GM18870 (cell line): ENCODE results near the gene FABP2.
A peak's percentile ranks its signal among the peaks of the same experiment; 100 is the strongest.
"Not testable (repeated sequence)": the region's sequence is repeated elsewhere in the genome, so short reads cannot be mapped to it uniquely, and the experiment has no call there.

Experiments
- ATAC-seq: cut with Tn5 transposase; IDR thresholded peaks from one replicate; pipeline ENCODE4 v1.9.1; 2021; ENCODE audit warnings: moderate library complexity; ENCODE audit not compliant: unreplicated experiment

FABP2 gene

DNA sequence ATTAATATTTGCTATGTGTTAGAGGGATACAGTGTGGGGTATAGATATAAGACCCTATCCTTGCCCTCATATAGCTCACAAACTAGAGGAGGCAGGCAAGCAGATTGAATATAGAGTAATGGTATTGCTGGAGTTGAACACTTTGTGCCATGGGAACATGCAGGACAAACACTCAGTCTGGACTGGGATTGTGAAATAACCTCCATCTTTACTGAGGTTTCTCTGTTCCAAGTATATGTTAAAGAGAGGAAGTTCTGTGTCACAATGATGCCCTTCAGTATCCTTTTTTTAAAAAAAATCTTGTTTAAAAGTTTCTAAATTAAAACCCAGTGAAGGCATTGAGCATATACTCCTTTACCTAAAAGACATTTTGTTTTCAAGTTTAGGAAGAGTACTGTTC lies 8.7 kb downstream of the FABP2 start:
- no peak for ATAC-seq

DNA sequence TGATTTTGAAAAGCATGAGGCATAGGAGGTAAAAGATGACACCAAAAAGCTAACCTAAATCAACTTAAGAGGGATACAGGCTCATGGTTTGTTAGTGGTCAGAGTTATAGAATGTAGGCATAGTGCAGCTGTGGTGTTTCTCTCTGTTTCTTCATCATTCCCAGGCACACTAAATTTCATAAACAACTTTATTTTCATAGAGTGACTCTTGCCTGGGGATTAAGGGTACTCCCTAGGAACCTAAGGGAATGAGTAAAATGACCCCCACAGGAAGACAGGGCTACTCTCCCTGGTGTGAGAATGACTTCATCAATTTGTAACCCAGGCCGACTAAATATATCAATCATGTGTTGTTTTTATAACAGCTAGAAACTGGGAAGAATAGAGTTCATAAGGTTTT lies 11.1 kb downstream of the FABP2 start:
- ATAC-seq, result no peak

DNA sequence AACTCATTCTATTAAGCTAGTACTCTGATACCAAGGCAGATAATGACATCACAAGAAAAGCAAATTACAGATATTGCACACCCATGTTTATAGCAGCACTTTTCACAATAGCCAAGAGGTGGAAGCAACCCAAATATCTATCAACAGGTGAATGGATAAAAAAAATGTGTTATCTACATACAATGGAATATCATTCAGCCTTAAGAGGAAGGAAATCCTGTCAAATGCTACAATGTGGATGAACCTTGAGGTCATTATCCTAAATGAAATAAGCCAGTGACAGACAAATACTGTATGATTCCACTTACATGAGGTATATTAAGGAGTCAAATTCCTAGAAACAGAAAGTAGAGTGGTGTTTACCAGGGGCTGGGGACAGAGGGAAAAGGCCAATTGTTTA lies 14.3 kb downstream of the FABP2 start:
- no peak for ATAC-seq

GRCh38 chr4:119304431-119304830 lies 17.5 kb downstream of the FABP2 start:
- ATAC-seq, result no peak

DNA sequence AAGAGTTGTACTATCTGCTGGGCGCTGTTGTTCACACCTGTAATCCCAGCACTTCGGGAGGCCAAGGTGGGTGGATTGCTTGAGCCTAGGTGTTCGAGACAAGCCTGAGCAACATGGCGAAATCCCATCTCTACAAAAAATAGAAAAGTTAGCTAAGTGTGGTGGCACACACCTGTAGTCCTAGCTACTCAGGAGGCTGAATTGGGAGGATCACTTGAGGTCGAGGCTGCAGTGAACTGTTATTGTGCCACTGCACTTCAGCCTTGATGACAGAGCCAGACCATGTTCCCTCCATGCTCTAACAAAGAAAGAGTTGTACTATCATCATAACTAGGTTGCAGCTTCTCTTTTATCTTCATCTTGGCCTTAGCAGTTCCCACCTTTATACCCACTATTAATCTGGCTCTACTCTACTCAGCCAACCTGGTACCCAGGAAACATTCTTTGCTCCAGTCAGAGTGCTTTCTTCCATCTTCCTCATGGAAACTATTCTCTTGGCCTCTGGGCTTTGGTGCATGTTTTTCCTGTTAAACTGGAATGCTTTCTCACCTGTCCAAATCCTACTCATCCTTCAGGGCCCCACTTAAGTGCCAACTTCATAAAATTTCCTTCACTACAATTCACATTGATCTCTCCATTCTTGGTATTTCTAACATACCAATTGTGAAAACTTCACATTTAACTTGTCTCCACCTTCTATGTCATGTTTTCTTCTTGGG lies 18.2 kb downstream of the FABP2 start:
- no peak for ATAC-seq

DNA sequence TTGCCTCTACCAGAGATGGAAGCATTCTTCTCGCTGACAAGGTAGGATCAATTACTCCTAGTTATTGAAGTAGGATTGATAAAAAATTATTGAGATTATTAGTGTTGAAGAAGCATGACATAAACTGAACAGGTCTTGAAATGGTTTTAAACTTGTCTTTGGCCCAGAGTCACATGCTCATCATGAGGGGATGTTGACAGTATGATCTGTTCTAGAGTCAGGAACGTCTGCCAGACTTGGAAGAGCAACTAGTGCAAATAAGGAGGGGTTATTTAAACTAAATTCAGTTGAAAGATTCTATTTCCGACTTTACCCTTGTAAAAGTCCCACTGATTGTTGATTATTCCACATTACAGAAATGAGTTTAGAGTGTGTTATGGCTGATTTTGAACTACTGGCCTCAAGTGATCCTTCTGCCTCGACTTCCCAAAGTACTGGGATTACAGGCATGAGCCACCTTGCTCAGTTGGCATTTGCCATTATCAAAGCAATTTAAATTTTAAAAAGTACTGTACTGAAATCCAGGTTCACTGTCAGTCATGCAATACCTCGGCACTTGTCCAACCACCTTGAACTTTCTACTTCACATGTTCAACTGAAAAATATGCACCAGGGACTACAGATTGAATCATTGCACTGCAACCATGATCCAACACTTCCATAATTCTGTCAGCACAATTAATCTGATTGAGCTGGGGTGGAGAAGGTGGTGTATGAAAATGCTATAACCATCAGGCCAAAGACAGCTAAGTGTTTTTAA lies 19.7 kb downstream of the FABP2 start:
- no peak for ATAC-seq

DNA sequence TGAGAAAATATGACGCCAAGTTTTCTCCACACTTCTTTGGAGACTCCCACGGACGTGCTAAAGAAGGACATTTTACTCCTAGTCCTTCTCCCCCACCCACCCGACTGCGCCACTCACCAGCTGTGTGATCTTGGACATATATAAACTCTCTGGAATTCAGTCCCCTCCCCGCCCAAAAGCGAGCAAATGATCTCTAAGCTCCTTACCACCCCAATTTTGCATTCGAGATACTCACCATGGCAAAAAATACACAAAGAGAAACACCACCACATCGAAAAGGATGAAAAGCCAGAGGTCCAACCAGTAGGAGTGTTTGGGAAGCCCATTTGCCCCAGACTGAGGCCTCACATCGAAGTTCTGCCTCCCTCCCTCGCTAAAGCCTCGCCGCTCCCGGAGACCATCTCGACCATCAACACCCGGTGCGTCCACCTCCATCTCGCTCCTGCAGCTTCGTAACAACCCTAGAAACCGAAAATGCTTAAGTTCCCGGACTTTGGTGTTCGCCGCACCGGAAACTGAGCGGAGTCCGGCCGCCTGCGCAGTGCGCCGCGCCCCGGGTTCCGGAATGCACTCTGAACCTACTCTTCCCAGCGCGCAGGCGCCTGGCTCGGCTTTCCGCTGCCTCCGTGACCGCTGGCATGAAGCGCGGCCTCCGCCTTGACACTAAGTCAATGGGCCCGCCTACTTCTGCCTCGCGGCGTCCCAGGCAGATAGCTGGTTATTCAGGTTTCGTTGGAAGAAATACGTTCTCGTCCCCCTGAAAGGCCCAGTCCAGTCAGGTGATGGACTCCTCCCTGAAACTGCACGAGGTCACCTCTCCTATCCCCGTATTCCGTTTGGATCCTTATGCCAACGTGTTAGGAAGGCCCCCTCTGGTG lies 21.6 kb downstream of the FABP2 start:
- peak; percentile 91 for ATAC-seq

- peak; percentile 61 for ATAC-seq
Observed at GRCh38 chr4:119299741-119300100, 22.2 kb downstream of the FABP2 start.

GRCh38 chr4:119299260-119299671 lies 22.7 kb downstream of the FABP2 start:
- ATAC-seq, result no peak

- no peak for ATAC-seq
Observed at GRCh38 chr4:119297795-119298194, 24.1 kb downstream of the FABP2 start.

- no peak for ATAC-seq
Observed at GRCh38 chr4:119296356-119296755, 25.6 kb downstream of the FABP2 start.

DNA sequence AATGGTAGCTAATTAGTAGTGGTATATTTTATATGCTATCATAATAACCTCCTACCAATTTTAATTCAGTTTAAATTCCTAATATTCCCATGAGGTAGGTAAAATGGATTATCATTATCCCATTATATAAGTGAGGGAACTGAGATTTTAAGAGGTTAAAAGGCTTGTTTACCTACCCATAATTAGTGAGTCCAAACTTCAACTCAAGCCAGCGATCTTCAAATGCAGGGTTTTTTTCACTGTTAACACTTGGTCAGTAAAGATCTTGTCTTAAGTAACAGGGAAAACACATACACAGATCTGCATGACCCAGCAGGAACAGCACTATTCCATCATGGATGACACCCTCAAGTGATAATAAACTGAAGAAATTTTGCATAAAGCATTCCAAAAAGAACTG lies 31.3 kb downstream of the FABP2 start:
- ATAC-seq, result no peak

GRCh38 chr4:119289313-119289712 lies 32.6 kb downstream of the FABP2 start:
- ATAC-seq, result no peak

DNA sequence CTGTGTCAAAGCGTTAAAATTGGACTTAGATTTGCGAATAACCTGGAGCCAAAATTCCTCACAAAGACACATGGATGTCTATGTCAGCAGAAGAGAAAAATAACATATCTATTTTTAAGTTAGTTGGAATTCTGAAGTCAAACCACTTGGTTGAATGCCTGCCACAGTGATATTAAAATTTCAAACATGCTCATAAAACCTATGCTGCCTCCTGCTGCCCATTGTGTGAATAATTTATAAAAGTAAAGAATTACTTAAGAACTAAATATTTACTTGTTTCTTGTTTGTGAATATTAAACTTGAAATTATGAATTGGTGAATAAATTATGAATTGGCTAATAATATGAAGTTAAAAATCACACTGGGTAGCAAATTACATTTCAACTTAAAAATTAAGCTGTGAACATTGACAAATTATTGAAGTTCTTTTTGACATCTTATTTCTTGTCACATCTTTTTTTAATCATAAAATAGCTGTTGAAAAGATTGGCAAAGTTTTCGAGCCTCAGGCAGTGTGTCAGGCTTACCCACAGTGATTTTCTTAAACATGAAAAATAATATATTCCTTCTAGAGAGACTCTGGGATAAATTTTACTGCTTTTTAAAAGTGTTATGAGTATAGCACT lies 35.4 kb downstream of the FABP2 start:
- ATAC-seq, result no peak

DNA sequence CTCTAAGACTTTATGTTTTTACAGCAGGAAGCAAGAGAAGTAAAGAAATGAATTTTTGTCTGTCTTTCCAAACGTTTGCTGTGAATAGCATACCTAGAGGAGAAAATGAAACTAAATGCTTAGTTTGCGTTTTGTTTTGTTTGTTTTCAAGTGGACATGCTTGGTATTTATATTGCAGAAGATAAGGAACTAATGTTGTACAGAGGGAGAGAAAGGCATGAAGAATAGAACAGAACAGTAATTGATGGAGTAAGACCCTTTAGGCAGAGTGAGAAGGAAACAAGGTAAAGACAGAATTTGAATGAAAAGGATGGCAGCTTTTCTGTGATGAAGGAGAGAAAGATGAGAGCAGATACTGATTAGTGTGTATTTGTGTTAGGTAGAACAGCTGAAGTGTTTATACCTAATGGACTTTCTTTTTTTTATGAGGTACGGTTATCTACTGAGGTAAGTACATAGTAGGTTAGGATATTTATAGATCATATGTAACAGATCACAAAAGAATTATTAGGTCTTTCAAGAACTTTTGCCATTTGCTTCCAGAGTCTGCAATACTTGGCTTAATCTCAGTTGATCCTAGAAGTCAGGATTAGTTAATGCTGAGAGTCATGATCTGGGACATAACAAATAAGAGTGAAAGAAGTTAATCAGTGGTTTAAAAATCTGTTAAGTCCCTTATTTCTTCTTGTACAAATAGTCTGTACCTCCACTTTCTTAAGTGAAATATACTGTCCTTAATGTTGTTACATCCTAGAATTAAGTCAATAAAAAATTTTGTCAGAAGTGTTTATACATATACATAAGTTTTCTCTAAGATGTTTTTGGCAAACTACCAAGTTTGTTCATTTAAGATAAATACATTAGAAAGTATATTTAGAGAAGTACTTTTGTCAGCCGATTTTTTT lies 36.8 kb downstream of the FABP2 start:
- peak; percentile 83 for ATAC-seq

DNA sequence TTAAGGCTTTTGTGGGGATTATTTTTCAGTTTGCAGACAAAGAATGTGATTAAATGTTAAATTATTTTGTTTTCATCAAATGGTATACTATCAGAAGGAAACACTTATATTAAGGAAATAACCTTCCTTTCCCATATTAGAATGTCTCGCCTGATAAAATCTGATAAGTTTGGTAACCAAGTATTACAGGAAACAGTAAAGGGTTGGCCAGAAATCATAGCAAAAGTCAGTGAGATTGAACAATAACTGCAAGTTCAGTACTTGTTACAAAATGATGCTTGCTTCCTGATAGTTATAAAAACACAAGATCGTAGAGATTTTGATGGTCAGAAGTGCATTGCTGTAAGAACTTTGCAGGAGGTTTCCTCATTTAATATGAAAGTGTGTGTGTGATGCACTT lies 40.5 kb downstream of the FABP2 start:
- ATAC-seq, result no peak

GRCh38 chr4:119279945-119280344 lies 42.0 kb downstream of the FABP2 start:
- ATAC-seq, result not testable (repeated sequence)

DNA sequence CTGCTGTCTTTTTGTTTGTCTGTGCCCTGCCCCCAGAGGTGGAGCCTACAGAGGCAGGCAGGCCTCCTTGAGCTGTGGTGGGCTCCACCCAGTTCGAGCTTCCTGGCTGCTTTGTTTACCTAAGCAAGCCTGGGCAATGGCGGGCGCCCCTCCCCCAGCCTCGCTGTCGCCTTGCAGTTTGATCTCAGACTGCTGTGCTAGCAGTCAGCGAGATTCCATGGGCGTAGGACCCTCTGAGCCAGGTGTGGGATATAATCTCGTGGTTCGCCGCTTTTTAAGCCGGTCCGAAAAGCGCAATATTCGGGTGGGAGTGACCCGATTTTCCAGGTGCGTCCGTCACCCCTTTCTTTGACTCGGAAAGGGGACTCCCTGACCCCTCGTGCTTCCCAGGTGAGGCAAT lies 42.4 kb downstream of the FABP2 start:
- ATAC-seq, result not testable (repeated sequence)

DNA sequence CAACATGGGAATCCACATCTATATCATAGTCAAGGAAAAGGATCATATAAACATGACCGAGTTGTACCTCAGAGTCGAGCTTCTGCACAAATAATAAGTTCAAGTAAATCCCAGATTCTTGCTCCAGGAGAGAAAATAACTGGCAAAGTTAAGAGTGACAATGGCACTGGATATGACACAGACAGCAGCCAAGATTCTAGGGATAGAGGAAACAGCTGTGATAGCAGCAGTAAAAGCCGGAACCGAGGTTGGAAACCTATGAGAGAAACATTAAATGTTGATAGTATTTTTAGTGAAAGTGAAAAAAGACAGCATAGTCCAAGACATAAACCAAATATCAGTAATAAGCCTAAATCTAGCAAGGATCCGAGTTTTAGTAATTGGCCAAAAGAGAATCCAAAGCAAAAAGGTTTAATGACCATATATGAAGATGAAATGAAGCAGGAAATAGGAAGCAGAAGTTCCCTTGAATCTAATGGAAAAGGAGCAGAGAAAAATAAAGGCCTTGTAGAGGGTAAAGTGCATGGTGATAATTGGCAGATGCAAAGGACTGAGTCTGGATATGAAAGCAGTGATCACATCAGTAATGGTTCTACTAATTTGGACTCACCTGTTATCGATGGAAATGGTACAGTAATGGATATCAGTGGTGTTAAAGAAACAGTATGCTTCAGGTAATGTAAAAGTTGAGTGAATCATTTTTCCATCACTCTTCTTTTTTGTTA lies 50.4 kb downstream of the FABP2 start:
- no peak for ATAC-seq
